Endodermal cell (in vitro differentiated cells): ENCODE results near the gene RAVER1. TPM values are rescaled to one million over a fixed set of nuclear protein-coding genes. Genes with fewer than 3 reads are reported as not detected.

Experiments used
- DNase-seq: peaks from one replicate; pipeline ENCODE4 v3.0.0-alpha.2; 2017
- H3K27ac ChIP-seq: 2 replicates; pipeline ENCODE4 v1.5.1; 2013; ENCODE audit warnings: mild to moderate bottlenecking, low read depth, low read length, moderate library complexity
- H3K27me3 ChIP-seq: 2 replicates; pipeline ENCODE4 v1.6.1; 2013; ENCODE audit warnings: mild to moderate bottlenecking, low read length, moderate library complexity; ENCODE audit not compliant: insufficient read depth, control insufficient read depth, poor library complexity, severe bottlenecking
- H3K36me3 ChIP-seq: 2 replicates; pipeline ENCODE4 v1.7.0; 2013; ENCODE audit warnings: mild to moderate bottlenecking, low read length, moderate library complexity; ENCODE audit not compliant: control insufficient read depth, insufficient read depth
- H3K4me1 ChIP-seq: one replicate; pipeline ENCODE4 v1.7.0; 2013; ENCODE audit warnings: low read length; ENCODE audit not compliant: control insufficient read depth, insufficient read depth
- H3K4me3 ChIP-seq: 2 replicates; pipeline ENCODE4 v1.5.1; 2013; ENCODE audit warnings: mild to moderate bottlenecking, low read length, moderate library complexity
- H3K9ac ChIP-seq: 2 replicates; pipeline ENCODE4 v1.6.1; 2013; ENCODE audit warnings: mild to moderate bottlenecking, low read length, moderate library complexity; ENCODE audit not compliant: poor library complexity, severe bottlenecking; ENCODE audit errors: extremely low read depth
- H3K9me3 ChIP-seq: 2 replicates; pipeline ENCODE4 v1.6.1; 2013; ENCODE audit warnings: mild to moderate bottlenecking, low read length, moderate library complexity; ENCODE audit not compliant: control insufficient read depth
- H3K27ac Mint-ChIP-seq: 2 replicates; pipeline ENCODE4 v1.8.0; 2020; ENCODE audit warnings: mixed read lengths
- H3K27me3 Mint-ChIP-seq: 2 replicates; pipeline ENCODE4 v1.8.0; 2021; ENCODE audit warnings: mild to moderate bottlenecking, mixed read lengths; ENCODE audit not compliant: insufficient read depth
- H3K36me3 Mint-ChIP-seq: 2 replicates; pipeline ENCODE4 v1.8.0; 2020; ENCODE audit warnings: low read depth, mixed read lengths
- H3K4me1 Mint-ChIP-seq: 2 replicates; pipeline ENCODE4 v1.8.0; 2020; ENCODE audit warnings: mixed read lengths
- H3K4me3 Mint-ChIP-seq: 2 replicates; pipeline ENCODE4 v1.8.0; 2020; ENCODE audit warnings: mild to moderate bottlenecking, moderate library complexity, mixed read lengths
- H3K9me3 Mint-ChIP-seq: 2 replicates; pipeline ENCODE4 v1.8.0; 2020; ENCODE audit warnings: mild to moderate bottlenecking, mixed read lengths
- CTCF ChIP-seq: fragments of 200-600 bp; sonication (generic); conservative IDR thresholded peaks from 2 replicates; pipeline ENCODE4 v1.5.0; 2021; ENCODE audit warnings: antibody characterized with exemption, mild to moderate bottlenecking
- WGBS, 2 experiments: methylation state at CpG; one replicate each; pipeline versions ENCODE4 v1.1.5 to v1.1.7; 2013; ENCODE audit warnings: missing lambda C conversion rate in 2 of 2, mixed read lengths in 1 of 2; ENCODE audit not compliant: insufficient coverage in 1 of 2, insufficient read length in 1 of 2; 5-methylcytosine and 5-hydroxymethylcytosine counted together
- total RNA-seq, 2 donors: library from RNA; stranded (reverse); fragmentation: NEBNext Ultra II Directional in 1 of 2; extraction: Animal tissue kit (Norgen Biotek cat#: 25700) in 1 of 2; gene quantifications; 2 replicates in 1 of 2; 3 replicates in 1 of 2; pipeline ENCODE4 v1.2.1, GENCODE V29; 2021

RAVER1 gene
- total RNA-seq, 2 donors from 2014 or later: 53.1 to 64.7 TPM

- Mint-ChIP-seq H3K27ac (no peak overlapping the region), H3K4me1 (peaks cover 12% of the 10 kb centered on the region), H3K4me3 (peak overlapping the region; percentile 94), H3K36me3 (peaks cover 1% of the 10 kb centered on the region), H3K27me3 (no peaks in the 10 kb centered on the region), H3K9me3 (no peaks in the 10 kb centered on the region)
- H3K36me3 ChIP-seq: peaks cover 2% of the 10 kb centered on the region
- DNase-seq: peak; percentile 71
- H3K4me1 ChIP-seq: peaks cover 3% of the 10 kb centered on the region
- H3K4me3 ChIP-seq: no peak overlapping the region
- no peaks in the 10 kb centered on the region for H3K9me3 ChIP-seq
- no peak overlapping the region for H3K27ac ChIP-seq
- TF ChIP-seq CTCF: peak; percentile 18
- 69 to 70% methylated on average over 18 to 26 of the region's 26 CpGs for WGBS, 2 experiments
- H3K9ac ChIP-seq: no peak overlapping the region
- H3K27me3 ChIP-seq: no peaks in the 10 kb centered on the region
Measured at GRCh38 chr19:10335352-10335985, 2.1 kb upstream of the RAVER1 start.

GRCh38 chr19:10334588-10335351 is 1.4 kb upstream of the RAVER1 start:
- Histone ChIP-seq H3K36me3 (peaks cover 9% of the 10 kb centered on the region), H3K9me3 (no peaks in the 10 kb centered on the region), H3K27me3 (no peaks in the 10 kb centered on the region), H3K4me3 (peak overlapping the region; percentile 95), H3K27ac (no peak overlapping the region), H3K4me1 (peaks cover 3% of the 10 kb centered on the region), H3K9ac (peak overlapping the region; percentile 35)
- H3K9me3 Mint-ChIP-seq: no peaks in the 10 kb centered on the region
- peak; percentile 99 for DNase-seq
- no peaks in the 10 kb centered on the region for H3K27me3 Mint-ChIP-seq
- peaks cover 7% of the 10 kb centered on the region for H3K36me3 Mint-ChIP-seq
- TF ChIP-seq CTCF: peak; percentile 46
- peak overlapping the region; percentile 94 for H3K4me3 Mint-ChIP-seq
- peaks cover 12% of the 10 kb centered on the region for H3K4me1 Mint-ChIP-seq
- WGBS, 2 experiments: 7 to 10% methylated on average over 25 to 59 of the region's 59 CpGs
- H3K27ac Mint-ChIP-seq: peak overlapping the region; percentile 48

GRCh38 chr19:10333758-10334587 is 644 bp upstream of the RAVER1 start:
- H3K27me3 Mint-ChIP-seq: no peaks in the 10 kb centered on the region
- peaks cover 3% of the 10 kb centered on the region for H3K4me1 ChIP-seq
- H3K4me1 Mint-ChIP-seq: peaks cover 12% of the 10 kb centered on the region
- H3K27ac Mint-ChIP-seq: peak overlapping the region; percentile 96
- TF ChIP-seq CTCF: no peak
- H3K9me3 ChIP-seq: no peaks in the 10 kb centered on the region
- 3 to 7% methylated on average over 26 to 44 of the region's 44 CpGs for WGBS, 2 experiments
- H3K9ac ChIP-seq: peak overlapping the region; percentile 35
- peak overlapping the region; percentile 95 for H3K4me3 ChIP-seq
- H3K4me3 Mint-ChIP-seq: peak overlapping the region; percentile 94
- no peaks in the 10 kb centered on the region for H3K9me3 Mint-ChIP-seq
- peak; percentile 73 for DNase-seq
- H3K36me3 ChIP-seq: peaks cover 15% of the 10 kb centered on the region
- no peaks in the 10 kb centered on the region for H3K27me3 ChIP-seq
- H3K36me3 Mint-ChIP-seq: peaks cover 14% of the 10 kb centered on the region
- H3K27ac ChIP-seq: no peak overlapping the region
